HG02973 (cell line): Measurements from ENCODE around the gene NAP1L1.
A peak's percentile ranks its signal among the peaks of the same experiment; 100 is the strongest.

Experiments
- ATAC-seq: cut with Tn5 transposase; IDR thresholded peaks from one replicate; pipeline ENCODE4 v1.9.1; 2021; ENCODE audit warnings: moderate library complexity; ENCODE audit not compliant: unreplicated experiment

The NAP1L1 gene

GRCh38 chr12:76084863-76085519 is 506 bp upstream of the NAP1L1 start:
- ATAC-seq = peak; percentile 47

GRCh38 chr12:76083246-76083903 is 1.1 kb downstream of the NAP1L1 start:
- no peak for ATAC-seq

GRCh38 chr12:76081909-76082308 is 2.6 kb downstream of the NAP1L1 start:
- no peak for ATAC-seq

- ATAC-seq = no peak
Observed at GRCh38 chr12:76080729-76081415, 3.6 kb downstream of the NAP1L1 start.

DNA sequence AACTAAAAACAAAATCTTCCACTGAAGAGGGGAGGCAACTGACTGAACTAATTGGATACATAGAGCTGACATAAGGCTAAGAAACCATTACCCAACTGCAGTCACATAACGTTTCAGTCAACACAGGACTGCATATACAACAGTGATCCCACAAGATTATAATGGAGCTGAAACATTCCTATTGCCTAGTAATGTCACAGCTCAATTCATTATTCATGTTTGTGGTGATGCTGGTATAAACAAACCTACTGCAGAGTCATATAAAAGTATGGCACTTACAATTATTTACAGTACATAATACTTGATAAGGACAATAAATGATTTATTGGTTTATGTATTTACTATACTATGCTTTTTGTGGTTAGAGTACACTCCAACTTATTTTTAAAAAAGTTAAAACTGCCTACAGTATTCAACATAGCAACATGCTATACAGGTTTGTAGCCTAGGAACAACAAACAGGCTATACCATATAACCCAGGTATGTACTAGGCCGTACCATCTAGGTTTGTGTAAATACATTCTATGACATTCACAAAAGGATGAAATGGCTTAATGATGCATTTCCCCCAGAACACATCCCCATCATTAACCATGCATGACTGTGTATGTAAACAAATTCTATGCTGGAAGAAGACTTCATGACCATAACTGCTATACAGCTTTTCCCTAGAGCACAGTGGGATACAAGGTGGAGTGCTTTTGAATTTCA is 4.3 kb downstream of the NAP1L1 start:
- no peak for ATAC-seq

GRCh38 chr12:76078748-76079147 is 5.7 kb downstream of the NAP1L1 start:
- ATAC-seq = no peak

DNA sequence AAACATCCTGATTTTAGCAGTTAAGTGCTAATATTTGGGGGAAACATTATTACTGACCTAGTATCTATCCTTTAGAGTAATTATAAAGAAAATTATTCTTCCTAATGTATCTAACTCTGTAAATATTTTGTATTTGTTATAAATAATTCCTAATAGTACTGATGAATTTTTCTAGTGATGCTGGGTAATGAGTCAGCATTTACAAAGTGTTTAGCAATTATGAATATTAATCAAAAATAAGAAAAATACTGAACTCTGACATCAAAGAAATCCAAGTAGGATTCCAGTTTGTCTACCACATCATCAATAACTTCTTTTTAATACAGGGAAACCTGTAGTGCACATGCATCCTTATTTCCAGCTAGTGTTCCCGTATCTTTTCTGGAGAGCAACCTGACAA is 9.0 kb downstream of the NAP1L1 start:
- ATAC-seq = no peak

DNA sequence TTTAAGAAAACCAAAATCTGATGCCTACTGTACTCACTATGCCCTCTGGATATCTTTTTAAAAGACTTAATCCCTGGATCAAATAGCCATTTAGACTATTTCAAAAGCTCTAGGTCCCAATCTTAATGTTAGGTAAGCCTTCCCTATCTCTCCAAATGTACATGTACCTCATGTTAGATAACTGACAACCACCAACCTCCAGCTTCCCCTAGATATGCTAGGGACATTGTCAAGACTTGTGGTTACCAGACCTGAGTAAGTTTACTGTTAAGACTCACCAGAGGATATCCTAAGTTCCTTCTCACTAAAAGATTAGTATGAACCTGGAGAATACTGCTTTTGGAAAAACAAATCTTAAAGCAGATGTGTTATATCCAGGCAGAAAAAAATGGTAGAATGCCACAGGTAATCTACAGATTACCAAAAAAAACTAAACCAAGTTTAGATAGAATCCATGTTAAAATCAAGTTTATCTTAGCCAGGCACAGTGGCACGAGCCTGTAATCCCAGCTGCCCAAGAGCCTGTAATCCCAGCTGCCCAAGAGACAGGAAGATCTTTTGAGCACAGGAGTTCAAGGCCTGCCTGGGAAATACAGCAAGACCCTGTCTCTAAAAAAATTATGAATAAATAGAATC is 9.7 kb downstream of the NAP1L1 start:
- no peak for ATAC-seq

- no peak for ATAC-seq
Observed at GRCh38 chr12:76073561-76073960, 10.9 kb downstream of the NAP1L1 start.

DNA sequence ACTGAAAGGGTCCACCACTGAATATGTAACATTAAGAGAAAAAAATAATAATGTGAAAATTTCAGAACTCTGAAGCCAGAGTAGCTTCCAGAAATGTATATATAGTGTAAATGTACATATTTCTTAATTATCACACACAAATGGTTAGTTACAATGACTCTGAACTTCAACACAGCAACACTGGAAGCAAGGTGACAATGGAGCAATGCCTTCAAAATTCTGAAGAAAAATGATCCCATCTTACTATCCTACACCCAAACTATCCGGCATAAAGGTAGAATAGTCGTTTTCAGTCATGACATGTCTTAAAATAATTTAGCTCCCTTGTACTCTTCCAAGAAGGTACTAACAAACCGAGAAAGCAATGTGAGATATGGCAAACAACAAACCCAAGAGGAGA is 11.9 kb downstream of the NAP1L1 start:
- no peak for ATAC-seq

GRCh38 chr12:76069339-76069738 is 15.1 kb downstream of the NAP1L1 start:
- ATAC-seq = no peak

- no peak for ATAC-seq
Observed at GRCh38 chr12:76065917-76066316, 18.6 kb downstream of the NAP1L1 start.

- no peak for ATAC-seq
Observed at GRCh38 chr12:76064904-76065303, 19.6 kb downstream of the NAP1L1 start.

- no peak for ATAC-seq
Observed at GRCh38 chr12:76060111-76060510, 24.4 kb downstream of the NAP1L1 start.

DNA sequence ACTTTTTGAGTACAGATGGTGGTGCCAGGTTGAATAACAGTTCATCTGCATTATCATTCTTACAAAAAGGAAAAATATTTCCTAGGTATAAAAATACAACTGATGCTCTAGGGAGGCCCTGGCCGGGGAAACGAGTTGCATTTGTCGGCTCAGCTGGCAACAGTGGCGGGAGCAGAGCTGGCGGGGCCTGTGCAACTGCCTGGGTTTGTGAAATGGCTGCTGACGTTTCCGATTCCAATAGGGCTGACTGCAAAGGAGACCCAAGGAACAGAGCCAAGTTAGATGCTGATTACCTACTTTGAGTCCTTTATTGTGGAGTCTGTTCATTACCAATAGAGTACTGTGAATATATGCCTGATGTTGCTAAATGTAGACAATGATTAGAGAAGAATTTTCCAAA is 27.2 kb downstream of the NAP1L1 start:
- no peak for ATAC-seq

- no peak for ATAC-seq
Observed at GRCh38 chr12:76055393-76055792, 29.1 kb downstream of the NAP1L1 start.

DNA sequence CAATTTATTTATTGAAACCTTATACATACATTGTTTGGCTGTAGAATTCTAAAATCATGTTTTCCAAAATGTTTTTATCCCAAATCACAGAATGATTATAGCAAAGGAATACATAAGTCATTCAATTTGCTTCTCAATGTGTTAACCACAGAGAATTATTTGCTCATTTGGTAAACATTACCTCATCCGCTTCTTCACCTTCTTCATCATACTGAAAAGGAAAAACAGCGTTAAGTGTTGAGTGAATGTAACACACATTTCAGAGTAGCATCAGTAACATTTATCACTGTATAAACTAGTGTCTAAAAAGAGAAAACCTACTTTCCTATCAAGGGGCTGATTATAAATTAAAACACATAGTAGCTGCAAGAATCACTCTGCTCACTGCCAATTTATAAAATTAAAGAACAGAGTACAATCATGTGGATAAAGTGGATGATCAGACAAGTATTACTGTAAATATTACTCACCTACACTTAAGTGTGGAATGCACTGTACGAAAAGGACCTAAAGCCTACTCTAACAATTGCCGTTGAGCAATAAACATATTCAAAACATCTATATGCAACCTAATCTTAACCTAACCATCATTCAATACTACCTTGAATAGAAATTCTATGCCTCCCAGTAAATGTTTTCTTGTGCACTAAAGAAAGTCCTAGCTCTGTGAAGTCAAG is 34.8 kb downstream of the NAP1L1 start:
- no peak for ATAC-seq

- no peak for ATAC-seq
Observed at GRCh38 chr12:76047742-76048141, 36.7 kb downstream of the NAP1L1 start.

- ATAC-seq = no peak
Observed at GRCh38 chr12:76047060-76047459, 37.4 kb downstream of the NAP1L1 start.

GRCh38 chr12:76043377-76043776 is 41.1 kb downstream of the NAP1L1 start:
- ATAC-seq = no peak

GRCh38 chr12:76042147-76042546 is 42.3 kb downstream of the NAP1L1 start:
- ATAC-seq = no peak
